Astrocyte (in vitro differentiated cells and primary cell): ENCODE measurements around the gene MAP3K10. TPM values are rescaled to one million over a fixed set of nuclear protein-coding genes. Genes with fewer than 3 reads are reported as not detected.

Experiments
- DNase-seq: peaks from one replicate; pipeline ENCODE4 v3.0.0-alpha.2; 2010; ENCODE audit warnings: low read depth
- FAIRE-seq: peaks from 2 replicates; lab custom pipeline; 2011; peaks lifted over from hg19 to GRCh38; lab: Jason Lieb, UNC
- H2AFZ ChIP-seq: 2 replicates; pipeline ENCODE4 v1.6.0; 2012; ENCODE audit warnings: low read depth, low read length, inconsistent platforms
- H3K27ac ChIP-seq: 2 replicates; pipeline ENCODE4 v1.5.1; 2011; ENCODE audit warnings: low read depth, low read length, inconsistent platforms
- H3K27me3 ChIP-seq: 2 replicates; pipeline ENCODE4 v1.6.0; 2011; ENCODE audit warnings: low read length, inconsistent platforms; ENCODE audit not compliant: insufficient read depth
- H3K36me3 ChIP-seq: 2 replicates; pipeline ENCODE4 v1.5.1; 2011; ENCODE audit warnings: low read length, inconsistent platforms; ENCODE audit not compliant: insufficient read depth
- H3K4me1 ChIP-seq: 2 replicates; pipeline ENCODE4 v1.5.1; 2011; ENCODE audit warnings: low read length, inconsistent platforms; ENCODE audit not compliant: insufficient read depth
- H3K4me2 ChIP-seq: 2 replicates; pipeline ENCODE4 v1.6.0; 2012; ENCODE audit warnings: low read length, inconsistent platforms
- H3K4me3 ChIP-seq: 2 replicates; pipeline ENCODE4 v1.5.1; 2011; ENCODE audit warnings: low read depth, mild to moderate bottlenecking, low read length, inconsistent platforms; ENCODE audit not compliant: insufficient read depth
- H3K79me2 ChIP-seq: 2 replicates; pipeline ENCODE4 v1.6.0; 2012; ENCODE audit warnings: mild to moderate bottlenecking, low read length, inconsistent platforms; ENCODE audit not compliant: insufficient read depth
- H3K9ac ChIP-seq: 2 replicates; pipeline ENCODE4 v1.6.0; 2012; ENCODE audit warnings: mild to moderate bottlenecking, low read length, inconsistent platforms
- H3K9me3 ChIP-seq: 2 replicates; pipeline ENCODE4 v1.5.1; 2012; ENCODE audit warnings: low read depth, mild to moderate bottlenecking, low read length, inconsistent platforms; ENCODE audit not compliant: insufficient read depth
- H4K20me1 ChIP-seq: 2 replicates; pipeline ENCODE4 v1.6.0; 2012; ENCODE audit warnings: low read length, inconsistent platforms; ENCODE audit not compliant: insufficient read depth
- H3K27ac Mint-ChIP-seq: one replicate; pipeline ENCODE4 v1.8.0; 2021; ENCODE audit warnings: mild to moderate bottlenecking, mixed read lengths; ENCODE audit not compliant: unreplicated experiment
- H3K27me3 Mint-ChIP-seq: one replicate; pipeline ENCODE4 v1.8.0; 2021; ENCODE audit warnings: low read depth, mixed read lengths; ENCODE audit not compliant: unreplicated experiment
- H3K36me3 Mint-ChIP-seq: one replicate; pipeline ENCODE4 v1.8.0; 2021; ENCODE audit warnings: low read depth, mixed read lengths; ENCODE audit not compliant: unreplicated experiment
- H3K4me1 Mint-ChIP-seq: one replicate; pipeline ENCODE4 v1.8.0; 2021; ENCODE audit warnings: low read depth, mixed read lengths; ENCODE audit not compliant: unreplicated experiment
- H3K4me3 Mint-ChIP-seq: one replicate; pipeline ENCODE4 v1.8.0; 2021; ENCODE audit warnings: mild to moderate bottlenecking, moderate library complexity, mixed read lengths; ENCODE audit not compliant: unreplicated experiment
- H3K9me3 Mint-ChIP-seq: one replicate; pipeline ENCODE4 v1.8.0; 2021; ENCODE audit warnings: mild to moderate bottlenecking, mixed read lengths; ENCODE audit not compliant: unreplicated experiment
- EZH2 ChIP-seq: IDR thresholded peaks from 2 replicates; pipeline ENCODE4 v1.6.1; 2012; ENCODE audit warnings: mild to moderate bottlenecking, low read length, inconsistent platforms; ENCODE audit not compliant: insufficient read depth
- total RNA-seq: library from RNA; stranded (reverse); gene quantifications from 2 replicates; pipeline ENCODE4 v1.2.1, GENCODE V29; 2021
- TF ChIP-seq, protein P1 (sequence below): IDR thresholded peaks from 2 replicates; pipeline ENCODE4 v1.5.1; 2011; ENCODE audit warnings: low read depth, mild to moderate bottlenecking, inconsistent platforms, low read length, moderate library complexity; ENCODE audit not compliant: insufficient read depth

Gene MAP3K10
- total RNA-seq, 1 donor from 2014 or later = 17.2 TPM

DNA sequence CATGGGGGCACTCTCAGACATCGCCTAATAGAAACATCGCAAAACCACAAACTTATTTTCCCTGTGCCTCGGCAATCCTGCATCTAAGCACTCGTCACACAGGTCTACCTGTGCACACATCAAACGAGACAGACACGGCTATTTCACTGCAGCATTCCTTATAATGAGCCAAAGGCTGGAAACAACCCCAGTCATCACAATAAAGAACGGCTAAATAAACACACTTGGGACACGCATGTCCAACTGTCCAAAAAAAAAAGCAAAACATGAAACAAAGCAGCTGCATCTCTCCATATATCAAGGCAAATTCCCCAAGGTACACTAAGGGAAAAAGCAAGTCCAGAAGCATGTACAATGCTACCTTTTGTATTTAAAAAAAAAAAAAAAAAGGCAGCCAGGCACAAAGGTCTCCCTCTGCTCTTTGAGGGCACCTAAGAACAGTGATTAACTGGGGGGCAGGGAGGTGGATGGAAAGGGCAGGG is 62.4 kb downstream of the MAP3K10 start:
- H3K9me3 ChIP-seq = no peaks in the 10 kb centered on the region
- peaks cover 33% of the 10 kb centered on the region for H3K79me2 ChIP-seq
- no peak overlapping the region for H3K27ac ChIP-seq
- TF ChIP-seq EZH2 = no peak
- TF ChIP-seq, protein P1, sequence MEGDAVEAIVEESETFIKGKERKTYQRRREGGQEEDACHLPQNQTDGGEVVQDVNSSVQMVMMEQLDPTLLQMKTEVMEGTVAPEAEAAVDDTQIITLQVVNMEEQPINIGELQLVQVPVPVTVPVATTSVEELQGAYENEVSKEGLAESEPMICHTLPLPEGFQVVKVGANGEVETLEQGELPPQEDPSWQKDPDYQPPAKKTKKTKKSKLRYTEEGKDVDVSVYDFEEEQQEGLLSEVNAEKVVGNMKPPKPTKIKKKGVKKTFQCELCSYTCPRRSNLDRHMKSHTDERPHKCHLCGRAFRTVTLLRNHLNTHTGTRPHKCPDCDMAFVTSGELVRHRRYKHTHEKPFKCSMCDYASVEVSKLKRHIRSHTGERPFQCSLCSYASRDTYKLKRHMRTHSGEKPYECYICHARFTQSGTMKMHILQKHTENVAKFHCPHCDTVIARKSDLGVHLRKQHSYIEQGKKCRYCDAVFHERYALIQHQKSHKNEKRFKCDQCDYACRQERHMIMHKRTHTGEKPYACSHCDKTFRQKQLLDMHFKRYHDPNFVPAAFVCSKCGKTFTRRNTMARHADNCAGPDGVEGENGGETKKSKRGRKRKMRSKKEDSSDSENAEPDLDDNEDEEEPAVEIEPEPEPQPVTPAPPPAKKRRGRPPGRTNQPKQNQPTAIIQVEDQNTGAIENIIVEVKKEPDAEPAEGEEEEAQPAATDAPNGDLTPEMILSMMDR = no peak
- no peak overlapping the region for H3K4me3 ChIP-seq
- no peak overlapping the region for H3K27ac Mint-ChIP-seq
- FAIRE-seq = no peak
- H3K27me3 Mint-ChIP-seq = no peaks in the 10 kb centered on the region
- H3K9me3 Mint-ChIP-seq = no peaks in the 10 kb centered on the region
- peaks cover 65% of the 10 kb centered on the region for H4K20me1 ChIP-seq
- no peak for DNase-seq
- H3K9ac ChIP-seq = no peak overlapping the region
- no peaks in the 10 kb centered on the region for H3K27me3 ChIP-seq
- H3K4me2 ChIP-seq = no peak overlapping the region
- peaks cover 8% of the 10 kb centered on the region for H3K36me3 ChIP-seq
- H3K4me1 ChIP-seq = no peaks in the 10 kb centered on the region
- peaks cover 6% of the 10 kb centered on the region for H3K4me1 Mint-ChIP-seq
- no peak overlapping the region for H3K4me3 Mint-ChIP-seq
- H2AFZ ChIP-seq = no peak overlapping the region
- H3K36me3 Mint-ChIP-seq = peaks cover 21% of the 10 kb centered on the region

DNA sequence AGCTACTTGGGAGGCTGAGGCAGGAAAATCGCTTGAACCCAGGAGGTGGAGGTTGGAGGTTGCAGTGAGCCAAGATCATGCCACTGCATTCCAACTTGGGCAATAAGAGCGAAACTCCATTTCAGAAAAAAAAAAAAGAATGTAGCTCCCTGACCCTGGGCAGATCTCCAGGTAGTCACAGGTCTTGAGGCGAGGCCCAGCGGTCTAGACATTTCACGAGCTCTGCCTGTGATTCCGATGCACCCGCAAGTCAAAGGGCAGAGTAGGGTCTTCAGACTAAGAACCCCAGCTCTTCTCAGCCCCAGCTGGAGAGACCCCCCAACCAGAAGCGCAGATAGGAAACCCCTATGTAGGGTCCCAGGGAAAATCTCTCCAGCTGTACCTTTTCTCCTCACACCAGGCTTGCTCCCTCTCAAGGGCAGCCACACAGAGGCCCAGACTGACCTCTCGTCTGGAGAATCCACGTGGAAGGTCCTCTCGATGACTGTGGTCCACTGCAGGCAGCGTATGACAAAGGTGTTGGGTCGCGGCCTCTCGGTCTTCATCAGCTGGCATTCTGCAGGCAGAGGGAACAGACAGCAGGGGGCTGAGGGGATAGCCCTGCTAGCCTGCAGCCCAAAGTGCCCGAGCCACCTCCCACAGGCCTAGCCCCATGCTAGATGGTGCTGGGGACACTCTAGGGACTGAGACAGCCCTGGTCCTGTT is 63.6 kb downstream of the MAP3K10 start:
- Mint-ChIP-seq H3K4me3 (no peak overlapping the region), H3K9me3 (no peaks in the 10 kb centered on the region), H3K27me3 (no peaks in the 10 kb centered on the region), H3K36me3 (peaks cover 21% of the 10 kb centered on the region), H3K27ac (no peak overlapping the region), H3K4me1 (peaks cover 6% of the 10 kb centered on the region)
- H2AFZ ChIP-seq = no peak overlapping the region
- no peak overlapping the region for H3K27ac ChIP-seq
- H3K27me3 ChIP-seq = no peaks in the 10 kb centered on the region
- peaks cover 73% of the 10 kb centered on the region for H4K20me1 ChIP-seq
- H3K79me2 ChIP-seq = peaks cover 44% of the 10 kb centered on the region
- DNase-seq = no peak
- TF ChIP-seq EZH2 = no peak
- TF ChIP-seq, protein P1 = no peak
- no peaks in the 10 kb centered on the region for H3K9me3 ChIP-seq
- no peak overlapping the region for H3K4me3 ChIP-seq
- H3K9ac ChIP-seq = no peak overlapping the region
- H3K4me1 ChIP-seq = no peaks in the 10 kb centered on the region
- no peak for FAIRE-seq
- H3K4me2 ChIP-seq = no peak overlapping the region
- peaks cover 8% of the 10 kb centered on the region for H3K36me3 ChIP-seq

DNA sequence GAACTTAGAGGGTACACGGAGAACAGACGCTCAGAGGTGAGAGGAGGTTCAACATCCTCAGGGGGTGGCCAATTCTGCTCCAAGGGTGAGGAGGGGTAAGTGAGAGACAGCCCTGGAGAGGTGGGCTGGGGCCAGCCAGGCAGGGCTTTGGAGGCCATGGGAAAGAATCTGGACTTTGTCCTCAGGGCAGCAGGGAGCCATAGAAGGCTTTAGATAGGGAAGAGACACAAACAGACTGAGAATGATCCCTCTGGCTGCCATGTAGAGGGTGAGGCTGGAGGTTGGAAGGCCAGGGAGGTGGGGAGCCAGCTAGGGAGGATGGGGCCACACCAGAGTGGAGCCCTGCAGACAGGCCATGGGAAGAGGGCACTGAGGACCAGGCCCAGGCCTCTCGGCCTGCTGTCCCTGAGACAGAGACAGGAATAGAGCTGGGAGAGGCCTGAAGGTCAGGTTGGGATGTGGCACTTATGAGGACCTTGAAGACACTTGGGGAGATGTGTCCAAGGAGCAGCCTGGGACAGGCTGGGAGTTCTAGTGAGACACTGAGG is 64.5 kb downstream of the MAP3K10 start:
- Mint-ChIP-seq H3K4me3 (no peak overlapping the region), H3K27me3 (no peaks in the 10 kb centered on the region), H3K27ac (no peak overlapping the region), H3K4me1 (peaks cover 6% of the 10 kb centered on the region), H3K9me3 (peaks cover 2% of the 10 kb centered on the region), H3K36me3 (peaks cover 23% of the 10 kb centered on the region)
- no peak for FAIRE-seq
- H3K9ac ChIP-seq = no peak overlapping the region
- no peak overlapping the region for H3K27ac ChIP-seq
- H3K4me1 ChIP-seq = no peaks in the 10 kb centered on the region
- DNase-seq = no peak
- H3K27me3 ChIP-seq = no peaks in the 10 kb centered on the region
- H3K9me3 ChIP-seq = no peaks in the 10 kb centered on the region
- TF ChIP-seq, protein P1 = no peak
- no peak for TF ChIP-seq EZH2
- peaks cover 73% of the 10 kb centered on the region for H4K20me1 ChIP-seq
- no peak overlapping the region for H3K4me2 ChIP-seq
- peaks cover 47% of the 10 kb centered on the region for H3K79me2 ChIP-seq
- H3K36me3 ChIP-seq = peaks cover 8% of the 10 kb centered on the region
- H2AFZ ChIP-seq = no peak overlapping the region
- no peak overlapping the region for H3K4me3 ChIP-seq
